HepG2 (cell line): ENCODE measurements around the gene ACSL4. TPM values are rescaled to one million over a fixed set of nuclear protein-coding genes. Genes with fewer than 3 reads are reported as not detected.

ENCODE experiments used
- CEBPB ChIP-seq: IDR thresholded peaks from 2 replicates; pipeline ENCODE4 v1.6.1; 2011; ENCODE audit warnings: low read depth, low read length, improper control_type of control experiment, borderline replicate concordance
- EP300 ChIP-seq, 3 experiments: sonication (generic) in 1 of 3; formaldehyde crosslinking in 1 of 3; IDR thresholded peaks; 2 replicates each; pipeline versions ENCODE4 v1.5.1 to v1.6.1; 2011 to 2020; ENCODE audit warnings: low read depth in 2 of 3, low read length in 2 of 3, borderline replicate concordance in 1 of 3, improper control_type of control experiment in 1 of 3, mild to moderate bottlenecking in 1 of 3, missing genetic modification reagents in 1 of 3, moderate library complexity in 1 of 3
- FOSL1 ChIP-seq: sonication (generic); formaldehyde crosslinking; IDR thresholded peaks from 2 replicates; pipeline ENCODE4 v1.9.0; 2021; ENCODE audit warnings: missing genetic modification reagents, borderline replicate concordance
- GATAD2A ChIP-seq: IDR thresholded peaks from 2 replicates; pipeline ENCODE4 v1.6.1; 2016
- HMG20A ChIP-seq: IDR thresholded peaks from 2 replicates; pipeline ENCODE4 v1.6.1; 2016; ENCODE audit warnings: borderline replicate concordance
- HNRNPUL1 ChIP-seq: fragments of 200-400 bp; formaldehyde crosslinking; IDR thresholded peaks from 2 replicates; pipeline ENCODE4 v1.6.1; 2017; ENCODE audit warnings: low read depth, mild to moderate bottlenecking, low read length, moderate library complexity
- IKZF1 ChIP-seq: fragments of 450-650 bp; IDR thresholded peaks from 2 replicates; pipeline ENCODE4 v1.7.1; 2016
- JARID2 ChIP-seq: sonication (generic); formaldehyde crosslinking; IDR thresholded peaks from 2 replicates; pipeline ENCODE4 v1.8.1; 2023; ENCODE audit warnings: missing genetic modification reagents, inconsistent platforms; ENCODE audit not compliant: insufficient replicate concordance
- NFE2L1 ChIP-seq: sonication (generic); formaldehyde crosslinking; IDR thresholded peaks from 2 replicates; pipeline ENCODE4 v1.4.0; 2020; ENCODE audit warnings: missing genetic modification reagents, mild to moderate bottlenecking, borderline replicate concordance
- NR2F1 ChIP-seq, 2 experiments: fragments of 450-650 bp in 1 of 2; formaldehyde crosslinking in 1 of 2; IDR thresholded peaks; 2 replicates each; pipeline versions ENCODE4 v1.5.0 to v1.6.1; 2016 to 2020; ENCODE audit warnings: mild to moderate bottlenecking in 1 of 2, missing compliant biosample characterization in 1 of 2, missing genetic modification reagents in 1 of 2, moderate library complexity in 1 of 2
- PHF21A ChIP-seq: sonication (generic); formaldehyde crosslinking; IDR thresholded peaks from 2 replicates; pipeline ENCODE4 v1.5.0; 2020; ENCODE audit warnings: mild to moderate bottlenecking, missing genetic modification reagents
- PLRG1 ChIP-seq: fragments of 450-650 bp; conservative IDR thresholded peaks from 2 replicates; pipeline ENCODE4 v1.6.1; 2016
- PRPF4 ChIP-seq: fragments of 200-400 bp; formaldehyde crosslinking; IDR thresholded peaks from 2 replicates; pipeline ENCODE4 v1.6.1; 2016; ENCODE audit warnings: low read length, low read depth; ENCODE audit not compliant: poor library complexity, severe bottlenecking
- RARA ChIP-seq: IDR thresholded peaks from 2 replicates; pipeline ENCODE4 v1.6.1; 2016; ENCODE audit warnings: missing genetic modification reagents, missing compliant biosample characterization
- RFXANK ChIP-seq: IDR thresholded peaks from 2 replicates; pipeline ENCODE4 v1.6.1; 2016
- SATB2 ChIP-seq: sonication (generic); formaldehyde crosslinking; IDR thresholded peaks from 2 replicates; pipeline ENCODE4 v1.5.0; 2020; ENCODE audit warnings: missing genetic modification reagents
- SNAPC2 ChIP-seq: sonication (generic); formaldehyde crosslinking; IDR thresholded peaks from 2 replicates; pipeline ENCODE4 v1.8.1; 2022; ENCODE audit warnings: mild to moderate bottlenecking, missing genetic modification reagents
- SRSF1 ChIP-seq: fragments of 200-400 bp; formaldehyde crosslinking; optimal IDR thresholded peaks from 2 replicates; pipeline ENCODE3; 2017; ENCODE audit warnings: mild to moderate bottlenecking, low read depth, low read length, moderate library complexity
- SRY ChIP-seq: sonication (generic); formaldehyde crosslinking; IDR thresholded peaks from 2 replicates; pipeline ENCODE4 v1.8.0; 2022; ENCODE audit warnings: mild to moderate bottlenecking, missing genetic modification reagents
- ZNF235 ChIP-seq: sonication (generic); formaldehyde crosslinking; IDR thresholded peaks from 2 replicates; pipeline ENCODE4 v1.8.1; 2023; ENCODE audit warnings: mild to moderate bottlenecking, missing genetic modification reagents, borderline replicate concordance
- ZNF292 ChIP-seq: sonication (generic); formaldehyde crosslinking; IDR thresholded peaks from 2 replicates; pipeline ENCODE4 v1.8.1; 2022; ENCODE audit warnings: mild to moderate bottlenecking, low read depth, missing genetic modification reagents, borderline replicate concordance
- ZNF563 ChIP-seq: sonication (generic); formaldehyde crosslinking; IDR thresholded peaks from 2 replicates; pipeline ENCODE4 v1.8.0; 2022; ENCODE audit warnings: mild to moderate bottlenecking, moderate library complexity, missing genetic modification reagents
- ZNF572 ChIP-seq: sonication (generic); formaldehyde crosslinking; IDR thresholded peaks from 2 replicates; pipeline ENCODE4 v1.5.1; 2020; ENCODE audit warnings: mild to moderate bottlenecking, missing genetic modification reagents
- ZNF670 ChIP-seq: sonication (generic); formaldehyde crosslinking; IDR thresholded peaks from 2 replicates; pipeline ENCODE4 v1.8.0; 2022; ENCODE audit warnings: mild to moderate bottlenecking, missing genetic modification reagents, borderline replicate concordance
- ZNF678 ChIP-seq: sonication (generic); formaldehyde crosslinking; IDR thresholded peaks from 2 replicates; pipeline ENCODE4 v1.4.0; 2020; ENCODE audit warnings: mild to moderate bottlenecking, missing genetic modification reagents
- polyA plus RNA-seq, 8 experiments: library from polyadenylated mRNA; depleted of rRNA in 3 of 8; stranded (reverse) in 7 of 8; unstranded in 1 of 8; fragments of >200 nt; fragmentation: Illumina TruSeq in 4 of 8; extraction: Trizol in 4 of 8; gene quantifications; 2 replicates each; pipeline versions ENCODE4 v1.2.1 to v1.2.3, GENCODE V29; 2011 to 2016; ENCODE audit warnings: low read depth in 4 of 8, missing spikeins in 1 of 8, mixed read lengths in 1 of 8; ENCODE audit not compliant: insufficient read depth in 1 of 8
- total RNA-seq, 5 experiments: library from RNA; depleted of rRNA; stranded (reverse); fragments of >200 nt; fragmentation: Illumina TruSeq; extraction: Trizol; gene quantifications; 2 replicates each; pipeline ENCODE4 v1.2.3, GENCODE V29; 2016; ENCODE audit warnings: low read depth in 1 of 5
- TF ChIP-seq, protein P1 (sequence below): IDR thresholded peaks from 2 replicates; pipeline ENCODE4 v1.6.1; 2016
- TF ChIP-seq, protein P2 (sequence below): IDR thresholded peaks from 2 replicates; pipeline ENCODE4 v1.4.0; 2020; ENCODE audit warnings: mild to moderate bottlenecking, missing genetic modification reagents
- TF ChIP-seq, protein P3 (sequence below): sonication (generic); formaldehyde crosslinking; IDR thresholded peaks from 2 replicates; pipeline ENCODE4 v1.5.1; 2020; ENCODE audit warnings: missing genetic modification reagents, mild to moderate bottlenecking, borderline replicate concordance

The ACSL4 gene
- total and polyA plus RNA-seq, 2 of the 13 experiments (the other 11 are each of a cell fraction or from before 2014, with no cell fraction given) = 207 to 316 TPM

DNA sequence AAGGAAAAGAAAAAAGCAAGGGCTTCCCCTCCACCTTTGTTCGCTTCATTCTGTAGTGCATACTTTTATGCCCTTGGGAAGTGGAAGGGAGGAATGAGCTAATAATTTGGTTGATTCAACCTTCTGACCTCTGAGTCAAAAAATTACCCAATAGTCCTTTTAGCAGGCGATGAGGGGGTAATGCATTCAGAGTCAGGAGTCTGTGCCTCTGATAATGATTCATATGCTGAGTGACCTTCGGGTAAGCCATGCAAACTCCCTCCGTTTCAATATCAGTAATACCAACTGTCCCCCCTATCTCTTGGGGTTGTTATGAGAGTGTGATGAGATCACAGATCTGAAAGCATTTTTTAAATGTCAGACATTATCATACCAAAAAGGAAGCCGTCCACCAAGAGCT lies 41.6 kb upstream of the ACSL4 start (continued):
- TF ChIP-seq ZNF235 (CRISPR knock-in tag) = no peak
- no peak for TF ChIP-seq ZNF572 (CRISPR knock-in tag)
- TF ChIP-seq, protein P1, sequence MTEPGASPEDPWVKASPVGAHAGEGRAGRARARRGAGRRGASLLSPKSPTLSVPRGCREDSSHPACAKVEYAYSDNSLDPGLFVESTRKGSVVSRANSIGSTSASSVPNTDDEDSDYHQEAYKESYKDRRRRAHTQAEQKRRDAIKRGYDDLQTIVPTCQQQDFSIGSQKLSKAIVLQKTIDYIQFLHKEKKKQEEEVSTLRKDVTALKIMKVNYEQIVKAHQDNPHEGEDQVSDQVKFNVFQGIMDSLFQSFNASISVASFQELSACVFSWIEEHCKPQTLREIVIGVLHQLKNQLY (CRISPR knock-in tag) = no peak
- TF ChIP-seq ZNF670 (CRISPR knock-in tag) = no peak
- peak; percentile 27; the same call in 1 of the 2 replicates for TF ChIP-seq FOSL1 (CRISPR knock-in tag)
- no peak for TF ChIP-seq PRPF4
- TF ChIP-seq JARID2 (CRISPR knock-in tag) = no peak
- no peak for TF ChIP-seq HMG20A (CRISPR knock-in tag)
- TF ChIP-seq SNAPC2 = no peak
- TF ChIP-seq, protein P2, sequence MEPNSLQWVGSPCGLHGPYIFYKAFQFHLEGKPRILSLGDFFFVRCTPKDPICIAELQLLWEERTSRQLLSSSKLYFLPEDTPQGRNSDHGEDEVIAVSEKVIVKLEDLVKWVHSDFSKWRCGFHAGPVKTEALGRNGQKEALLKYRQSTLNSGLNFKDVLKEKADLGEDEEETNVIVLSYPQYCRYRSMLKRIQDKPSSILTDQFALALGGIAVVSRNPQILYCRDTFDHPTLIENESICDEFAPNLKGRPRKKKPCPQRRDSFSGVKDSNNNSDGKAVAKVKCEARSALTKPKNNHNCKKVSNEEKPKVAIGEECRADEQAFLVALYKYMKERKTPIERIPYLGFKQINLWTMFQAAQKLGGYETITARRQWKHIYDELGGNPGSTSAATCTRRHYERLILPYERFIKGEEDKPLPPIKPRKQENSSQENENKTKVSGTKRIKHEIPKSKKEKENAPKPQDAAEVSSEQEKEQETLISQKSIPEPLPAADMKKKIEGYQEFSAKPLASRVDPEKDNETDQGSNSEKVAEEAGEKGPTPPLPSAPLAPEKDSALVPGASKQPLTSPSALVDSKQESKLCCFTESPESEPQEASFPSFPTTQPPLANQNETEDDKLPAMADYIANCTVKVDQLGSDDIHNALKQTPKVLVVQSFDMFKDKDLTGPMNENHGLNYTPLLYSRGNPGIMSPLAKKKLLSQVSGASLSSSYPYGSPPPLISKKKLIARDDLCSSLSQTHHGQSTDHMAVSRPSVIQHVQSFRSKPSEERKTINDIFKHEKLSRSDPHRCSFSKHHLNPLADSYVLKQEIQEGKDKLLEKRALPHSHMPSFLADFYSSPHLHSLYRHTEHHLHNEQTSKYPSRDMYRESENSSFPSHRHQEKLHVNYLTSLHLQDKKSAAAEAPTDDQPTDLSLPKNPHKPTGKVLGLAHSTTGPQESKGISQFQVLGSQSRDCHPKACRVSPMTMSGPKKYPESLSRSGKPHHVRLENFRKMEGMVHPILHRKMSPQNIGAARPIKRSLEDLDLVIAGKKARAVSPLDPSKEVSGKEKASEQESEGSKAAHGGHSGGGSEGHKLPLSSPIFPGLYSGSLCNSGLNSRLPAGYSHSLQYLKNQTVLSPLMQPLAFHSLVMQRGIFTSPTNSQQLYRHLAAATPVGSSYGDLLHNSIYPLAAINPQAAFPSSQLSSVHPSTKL (CRISPR knock-in tag) = peak; percentile 53
- no peak for TF ChIP-seq SRY
- no peak for TF ChIP-seq PHF21A
- TF ChIP-seq EP300 (IDR thresholded peaks at IDR 0.05; ENCODE audit: low read depth in 2 of 2, low read length in 2 of 2) = peak in 1 of 2 experiments; percentile 36; a peak in 1 of 4 replicates
- no peak for TF ChIP-seq EP300 (CRISPR knock-in tag; IDR thresholded peaks at IDR 0.05; ENCODE audit: borderline replicate concordance)
- no peak for TF ChIP-seq ZNF563
- TF ChIP-seq SRSF1 = no peak
- no peak for TF ChIP-seq NFE2L1 (CRISPR knock-in tag)
- TF ChIP-seq CEBPB = peak; percentile 55; the same call in 1 of the 2 replicates
- no peak for TF ChIP-seq ZNF292 (CRISPR knock-in tag)
- TF ChIP-seq IKZF1 = no peak
- no peak for TF ChIP-seq PLRG1
- TF ChIP-seq, protein P3, sequence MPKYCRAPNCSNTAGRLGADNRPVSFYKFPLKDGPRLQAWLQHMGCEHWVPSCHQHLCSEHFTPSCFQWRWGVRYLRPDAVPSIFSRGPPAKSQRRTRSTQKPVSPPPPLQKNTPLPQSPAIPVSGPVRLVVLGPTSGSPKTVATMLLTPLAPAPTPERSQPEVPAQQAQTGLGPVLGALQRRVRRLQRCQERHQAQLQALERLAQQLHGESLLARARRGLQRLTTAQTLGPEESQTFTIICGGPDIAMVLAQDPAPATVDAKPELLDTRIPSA (CRISPR knock-in tag) = no peak
- TF ChIP-seq NR2F1 (CRISPR knock-in tag; IDR thresholded peaks at IDR 0.05) = peak; percentile 73 to 90
- TF ChIP-seq ZNF678 (CRISPR knock-in tag) = no peak
- no peak for TF ChIP-seq HNRNPUL1
- peak; percentile 47; the same call in 1 of the 2 replicates for TF ChIP-seq RARA (CRISPR knock-in tag)
- TF ChIP-seq RFXANK (CRISPR knock-in tag) = no peak
- TF ChIP-seq SATB2 (CRISPR knock-in tag) = no peak
- TF ChIP-seq GATAD2A = 0 out of 2 replicates have a peak, but pooled peaks have one; percentile 25
